IMR-90 (cell line): ENCODE data around the gene ALPI. TPM values are rescaled to one million over a fixed set of nuclear protein-coding genes. Genes with fewer than 3 reads are reported as not detected.

Source experiments
- ATAC-seq: fragments of 200-7000 bp; cut with Tn5 transposase; 2 replicates; pipeline ENCODE4 v1.9.1; 2020; ENCODE audit warnings: low read depth, mild to moderate bottlenecking, moderate library complexity
- BruUV-seq: library from RNA; stranded (reverse); fragments of 400-500 nt; replicated peaks from 2 replicates; lab custom pipeline; 2021; lab: Mats Ljungman, UMichigan
- CTCF ChIA-PET: fragments of 300-600 bp; formaldehyde crosslinking; extraction: SDS; loops from one replicate; lab custom pipeline; 2021; ENCODE audit warnings: antibody characterized with exemption; lab: Yijun Ruan, JAX
- POLR2A ChIA-PET: fragments of 300-600 bp; sonication (Branson Sonifier 250); formaldehyde crosslinking; loops from one replicate; lab custom pipeline; 2022; ENCODE audit warnings: antibody characterized with exemption; ENCODE audit not compliant: unreplicated experiment; lab: Charles Lee
- DNase-seq: peaks from one replicate; pipeline ENCODE4 v3.0.0; 2013
- H2AFZ ChIP-seq: replicated peaks from 2 replicates; pipeline ENCODE3; 2013; ENCODE audit warnings: low read length, mild to moderate bottlenecking; ENCODE audit not compliant: poor library complexity
- H2AK5ac ChIP-seq: 2 replicates; pipeline ENCODE4 v1.6.1; 2013; ENCODE audit warnings: low read depth, low read length, inconsistent platforms
- H2AK9ac ChIP-seq: replicated peaks from 2 replicates; pipeline ENCODE3; 2013; ENCODE audit warnings: mild to moderate bottlenecking, low read depth, low read length, moderate library complexity; ENCODE audit not compliant: poor library complexity
- H2BK120ac ChIP-seq: 2 replicates; pipeline ENCODE4 v1.6.1; 2013; ENCODE audit warnings: low read depth, low read length, inconsistent platforms
- H2BK15ac ChIP-seq: 3 replicates; pipeline ENCODE4 v1.6.1; 2013; ENCODE audit warnings: low read depth, low read length, inconsistent platforms
- H2BK20ac ChIP-seq: 2 replicates; pipeline ENCODE4 v1.6.1; 2013; ENCODE audit warnings: low read depth, mild to moderate bottlenecking, inconsistent platforms, low read length, moderate library complexity
- H2BK5ac ChIP-seq: 2 replicates; pipeline ENCODE4 v1.6.1; 2013; ENCODE audit warnings: mild to moderate bottlenecking, low read depth, low read length, inconsistent platforms; ENCODE audit not compliant: poor library complexity, severe bottlenecking
- H3K14ac ChIP-seq: replicated peaks from 2 replicates; pipeline ENCODE4 v1.6.1; 2013; ENCODE audit warnings: low read depth, low read length, inconsistent platforms
- H3K18ac ChIP-seq: 2 replicates; pipeline ENCODE4 v1.6.1; 2013; ENCODE audit warnings: low read depth, low read length, control low read depth
- H3K23ac ChIP-seq: 2 replicates; pipeline ENCODE4 v1.6.1; 2013; ENCODE audit warnings: low read depth, low read length, inconsistent platforms
- H3K27ac ChIP-seq: 2 replicates; pipeline ENCODE4 v1.5.1; 2013; ENCODE audit warnings: mild to moderate bottlenecking, control low read depth, low read length; ENCODE audit not compliant: insufficient read depth
- H3K27me3 ChIP-seq: 2 replicates; pipeline ENCODE4 v1.6.1; 2013; ENCODE audit warnings: low read length; ENCODE audit not compliant: control insufficient read depth, insufficient read depth
- H3K36me3 ChIP-seq: 2 replicates; pipeline ENCODE4 v1.6.1; 2013; ENCODE audit warnings: low read length, mixed read lengths; ENCODE audit not compliant: control insufficient read depth, insufficient read depth
- H3K4ac ChIP-seq: 2 replicates; pipeline ENCODE4 v1.6.1; 2013; ENCODE audit warnings: low read depth, low read length, inconsistent platforms
- H3K4me1 ChIP-seq: 2 replicates; pipeline ENCODE4 v1.6.1; 2013; ENCODE audit warnings: low read length, mixed read lengths; ENCODE audit not compliant: control insufficient read depth, insufficient read depth
- H3K4me2 ChIP-seq: 2 replicates; pipeline ENCODE4 v1.6.1; 2013; ENCODE audit warnings: low read depth, mild to moderate bottlenecking, control low read depth, low read length, moderate library complexity
- H3K4me3 ChIP-seq: 2 replicates; pipeline ENCODE4 v1.5.1; 2013; ENCODE audit warnings: low read depth, mild to moderate bottlenecking, control low read depth, low read length, moderate library complexity; ENCODE audit not compliant: insufficient read depth
- H3K56ac ChIP-seq: 2 replicates; pipeline ENCODE4 v1.6.1; 2013; ENCODE audit warnings: low read length, inconsistent platforms; ENCODE audit not compliant: insufficient read depth; ENCODE audit errors: extremely low read depth
- H3K79me1 ChIP-seq, 2 experiments: 2 replicates each; pipeline ENCODE4 v1.6.1; 2013; ENCODE audit warnings: low read length in 2 of 2, inconsistent platforms in 1 of 2, low read depth in 1 of 2
- H3K9ac ChIP-seq: 2 replicates; pipeline ENCODE4 v1.6.1; 2013; ENCODE audit warnings: low read depth, low read length, control low read depth
- H3K9me1 ChIP-seq: 2 replicates; pipeline ENCODE4 v1.6.1; 2013; ENCODE audit warnings: low read length, inconsistent platforms; ENCODE audit not compliant: insufficient read depth
- H3K9me3 ChIP-seq: 2 replicates; pipeline ENCODE4 v1.6.1; 2013; ENCODE audit warnings: low read length; ENCODE audit not compliant: control insufficient read depth, insufficient read depth
- H4K20me1 ChIP-seq: 2 replicates; pipeline ENCODE4 v1.6.1; 2013; ENCODE audit warnings: low read length, inconsistent platforms; ENCODE audit not compliant: insufficient read depth
- H4K5ac ChIP-seq: 2 replicates; pipeline ENCODE4 v1.6.1; 2013; ENCODE audit warnings: mild to moderate bottlenecking, low read depth, low read length, control low read depth
- H4K8ac ChIP-seq, 2 experiments: 2 replicates each; pipeline ENCODE4 v1.6.1; 2013; ENCODE audit warnings: low read depth in 2 of 2, low read length in 2 of 2, control low read depth in 1 of 2, inconsistent platforms in 1 of 2
- H4K91ac ChIP-seq: 2 replicates; pipeline ENCODE4 v1.6.1; 2013; ENCODE audit warnings: low read depth, low read length, inconsistent platforms; ENCODE audit not compliant: insufficient read depth
- BHLHE40 ChIP-seq: fragments of 150-350 bp; IDR thresholded peaks from 2 replicates; pipeline ENCODE4 v1.6.1; 2016; ENCODE audit warnings: mild to moderate bottlenecking, low read depth, low read length
- CHD1 ChIP-seq: IDR thresholded peaks from 2 replicates; pipeline ENCODE4 v1.6.1; 2012; ENCODE audit warnings: low read depth, low read length, improper control_type of control experiment
- ELK1 ChIP-seq: fragments of 150-350 bp; IDR thresholded peaks from 2 replicates; pipeline ENCODE4 v1.6.1; 2016; ENCODE audit warnings: low read depth, mild to moderate bottlenecking, low read length, moderate library complexity, borderline replicate concordance
- FOS ChIP-seq: fragments of 150-350 bp; IDR thresholded peaks from 2 replicates; pipeline ENCODE4 v1.6.1; 2016; ENCODE audit warnings: low read depth, low read length
- MAFK ChIP-seq: IDR thresholded peaks from 2 replicates; pipeline ENCODE4 v1.6.1; 2012; ENCODE audit warnings: low read depth, low read length, improper control_type of control experiment
- MAZ ChIP-seq: IDR thresholded peaks from 2 replicates; pipeline ENCODE4 v1.6.1; 2012; ENCODE audit warnings: low read depth, mild to moderate bottlenecking, low read length, improper control_type of control experiment, moderate library complexity, borderline replicate concordance
- NFE2L2 ChIP-seq: fragments of 150-350 bp; IDR thresholded peaks from 2 replicates; pipeline ENCODE4 v1.6.1; 2016; ENCODE audit warnings: low read depth, mild to moderate bottlenecking, low read length
- RCOR1 ChIP-seq: IDR thresholded peaks from 2 replicates; pipeline ENCODE4 v1.6.1; 2012; ENCODE audit warnings: mild to moderate bottlenecking, low read length, improper control_type of control experiment; ENCODE audit not compliant: insufficient replicate concordance
- RFX5 ChIP-seq: IDR thresholded peaks from 2 replicates; pipeline ENCODE4 v1.8.0; 2012; ENCODE audit warnings: low read depth, mild to moderate bottlenecking, low read length, moderate library complexity
- WGBS, 2 experiments: methylation state at CpG; one replicate each; pipeline versions ENCODE4 v1.1.5 to v1.1.7; 2013; ENCODE audit warnings: missing lambda C conversion rate in 2 of 2; ENCODE audit not compliant: insufficient read length in 1 of 2; ENCODE audit errors: extremely low coverage in 2 of 2; 5-methylcytosine and 5-hydroxymethylcytosine counted together
- dilution Hi-C: fragments of 300-500 bp; cut with HindIII; formaldehyde crosslinking; loops from one replicate; pipeline ENCODE4 v1.14.3; 2018; ENCODE audit warnings: low sequenced_read_pairs; ENCODE audit not compliant: unreplicated experiment
- in situ Hi-C: fragments of 300-500 bp; cut with MboI; formaldehyde crosslinking; loops from 3 replicates; pipeline ENCODE4 v1.14.3; 2019; ENCODE audit warnings: low sequenced_read_pairs, inconsistent platforms, mixed read lengths
- intact Hi-C: fragments of 100-400 bp; cut with micrococcal nuclease; formaldehyde crosslinking; loops from 2 replicates; pipeline ENCODE4 v1.10.0; 2022
- polyA plus RNA-seq, 3 experiments: library from polyadenylated mRNA; depleted of rRNA; stranded (reverse); fragments of >200 nt; gene quantifications; 2 replicates each; pipeline ENCODE4 v1.2.3, GENCODE V29; 2012; ENCODE audit warnings: low replicate concordance in 1 of 3
- total RNA-seq: library from RNA; depleted of rRNA; stranded (reverse); fragments of >200 nt; gene quantifications from 2 replicates; pipeline ENCODE4 v1.2.3, GENCODE V29; 2012

ALPI gene
- total and polyA plus RNA-seq, 2 of the 4 experiments (the other 2 are of a cell fraction): not detected

- Histone ChIP-seq H2BK15ac (no peak overlapping the region), H3K4ac (no peak overlapping the region), H2AK9ac (no peak overlapping the region), H3K27me3 (peaks cover 70% of the 10 kb centered on the region), H2BK120ac (no peak overlapping the region), H3K56ac (no peak overlapping the region), H3K9ac (no peak overlapping the region), H3K4me3 (no peak overlapping the region), H3K4me2 (no peak overlapping the region), H4K20me1 (no peaks in the 10 kb centered on the region), H2AFZ (no peak overlapping the region), H3K36me3 (no peaks in the 10 kb centered on the region), H3K4me1 (no peaks in the 10 kb centered on the region), H3K18ac (no peak overlapping the region), H3K9me3 (no peaks in the 10 kb centered on the region), H4K91ac (no peak overlapping the region), H2AK5ac (no peak overlapping the region), H3K9me1 (no peaks in the 10 kb centered on the region), H2BK20ac (no peak overlapping the region), H3K23ac (no peak overlapping the region), H2BK5ac (no peak overlapping the region), H3K14ac (no peak overlapping the region), H4K5ac (no peak overlapping the region), H4K8ac (no peak overlapping the region), H3K79me1 (no peaks in the 10 kb centered on the region), H3K27ac (no peak overlapping the region)
- ChIA-PET CTCF (no interaction called here), POLR2A (no interaction called here)
- WGBS, 2 experiments: 0% methylated on average over 1 of the region's 10 CpGs; no CpG with 5 or more reads in 1 of the 2 experiments
- BruUV-seq: no TSS peak
- ATAC-seq: no peak
- no peak for TF ChIP-seq BHLHE40
- TF ChIP-seq ELK1: no peak
- TF ChIP-seq MAZ: no peak
- TF ChIP-seq NFE2L2: no peak
- TF ChIP-seq RFX5: no peak
- TF ChIP-seq MAFK: no peak
- no peak for TF ChIP-seq CHD1
- no peak for TF ChIP-seq FOS
- no peak for TF ChIP-seq RCOR1
- dilution Hi-C loops (no loop called here), intact Hi-C loops (loop anchor here (10.0 kb wide), 1 partner anchor 597 kb away; no protein-coding TSS in a partner anchor), in situ Hi-C loops (no loop called here)
- no peak for DNase-seq
Observed at GRCh38 chr2:232501794-232502390, 45.9 kb downstream of the ALPI start.
